Fibroblast of the aortic adventitia (primary cell): ENCODE measurements around the gene SCYL1. TPM values are rescaled to one million over a fixed set of nuclear protein-coding genes. Genes with fewer than 3 reads are reported as not detected.

Experiments used
- DNase-seq: peaks from one replicate; pipeline ENCODE4 v3.0.0-alpha.2; 2010; ENCODE audit warnings: low read depth
- H3K4me3 ChIP-seq: 2 replicates; pipeline ENCODE4 v1.5.1; 2011; ENCODE audit warnings: low read depth, mild to moderate bottlenecking, control low read depth, low read length, moderate library complexity
- total RNA-seq: library from RNA; depleted of rRNA; stranded (reverse); fragments of >200 nt; gene quantifications from 2 replicates; pipeline ENCODE4 v1.2.3, GENCODE V29; 2012; ENCODE audit warnings: low replicate concordance
- TF ChIP-seq, protein P1 (sequence below): IDR thresholded peaks from 2 replicates; pipeline ENCODE4 v1.5.1; 2011; ENCODE audit warnings: mild to moderate bottlenecking, low read length, control low read depth, inconsistent platforms; ENCODE audit not compliant: insufficient read depth

SCYL1 gene
- total RNA-seq, 1 donor, result 76.8 TPM

DNA sequence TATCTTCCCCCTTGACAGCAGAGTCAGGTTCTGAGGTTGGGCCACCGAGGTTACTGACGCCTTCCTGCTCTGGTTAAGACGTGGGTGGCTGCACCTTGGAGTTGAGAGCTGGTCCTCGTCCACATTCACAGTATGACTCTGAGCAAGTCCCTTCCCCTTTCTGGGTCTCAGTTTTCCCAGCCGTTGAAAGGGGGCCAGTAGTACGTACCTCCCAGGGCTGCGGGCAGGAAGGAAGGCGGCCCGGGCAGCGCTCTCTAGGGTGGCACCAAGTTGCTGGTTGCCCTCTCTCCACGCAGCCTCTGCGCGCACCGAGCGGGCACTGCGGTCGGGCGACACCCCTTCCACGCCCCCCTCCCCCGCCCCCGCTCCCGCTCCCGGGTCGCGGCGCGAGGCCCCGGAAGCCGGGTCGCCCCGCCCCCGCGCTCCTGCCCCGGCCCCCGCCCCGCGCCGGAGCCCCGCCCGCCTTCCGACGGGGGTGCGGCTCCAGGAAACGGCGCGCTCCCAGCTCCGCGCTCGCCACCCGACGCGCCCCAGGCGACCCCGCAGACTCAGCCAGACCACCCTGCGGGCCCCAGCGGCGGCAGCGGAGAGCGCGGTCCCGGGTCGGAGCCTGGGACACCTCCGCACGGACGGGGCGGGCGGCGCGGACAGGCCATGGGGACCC, 50.8 kb downstream of the SCYL1 start, which contains the start of gene EHBP1L1:
Gene EHBP1L1, plus strand, starts transcription at position 486 of the 664 bp plus-strand sequence. CDS start 250 bp downstream, outside the sequence.
- TF ChIP-seq, protein P1, sequence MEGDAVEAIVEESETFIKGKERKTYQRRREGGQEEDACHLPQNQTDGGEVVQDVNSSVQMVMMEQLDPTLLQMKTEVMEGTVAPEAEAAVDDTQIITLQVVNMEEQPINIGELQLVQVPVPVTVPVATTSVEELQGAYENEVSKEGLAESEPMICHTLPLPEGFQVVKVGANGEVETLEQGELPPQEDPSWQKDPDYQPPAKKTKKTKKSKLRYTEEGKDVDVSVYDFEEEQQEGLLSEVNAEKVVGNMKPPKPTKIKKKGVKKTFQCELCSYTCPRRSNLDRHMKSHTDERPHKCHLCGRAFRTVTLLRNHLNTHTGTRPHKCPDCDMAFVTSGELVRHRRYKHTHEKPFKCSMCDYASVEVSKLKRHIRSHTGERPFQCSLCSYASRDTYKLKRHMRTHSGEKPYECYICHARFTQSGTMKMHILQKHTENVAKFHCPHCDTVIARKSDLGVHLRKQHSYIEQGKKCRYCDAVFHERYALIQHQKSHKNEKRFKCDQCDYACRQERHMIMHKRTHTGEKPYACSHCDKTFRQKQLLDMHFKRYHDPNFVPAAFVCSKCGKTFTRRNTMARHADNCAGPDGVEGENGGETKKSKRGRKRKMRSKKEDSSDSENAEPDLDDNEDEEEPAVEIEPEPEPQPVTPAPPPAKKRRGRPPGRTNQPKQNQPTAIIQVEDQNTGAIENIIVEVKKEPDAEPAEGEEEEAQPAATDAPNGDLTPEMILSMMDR, result no peak
- peak within 1 kb of the TSS; percentile 81 for H3K4me3 ChIP-seq
- peak; percentile 54 for DNase-seq

DNA sequence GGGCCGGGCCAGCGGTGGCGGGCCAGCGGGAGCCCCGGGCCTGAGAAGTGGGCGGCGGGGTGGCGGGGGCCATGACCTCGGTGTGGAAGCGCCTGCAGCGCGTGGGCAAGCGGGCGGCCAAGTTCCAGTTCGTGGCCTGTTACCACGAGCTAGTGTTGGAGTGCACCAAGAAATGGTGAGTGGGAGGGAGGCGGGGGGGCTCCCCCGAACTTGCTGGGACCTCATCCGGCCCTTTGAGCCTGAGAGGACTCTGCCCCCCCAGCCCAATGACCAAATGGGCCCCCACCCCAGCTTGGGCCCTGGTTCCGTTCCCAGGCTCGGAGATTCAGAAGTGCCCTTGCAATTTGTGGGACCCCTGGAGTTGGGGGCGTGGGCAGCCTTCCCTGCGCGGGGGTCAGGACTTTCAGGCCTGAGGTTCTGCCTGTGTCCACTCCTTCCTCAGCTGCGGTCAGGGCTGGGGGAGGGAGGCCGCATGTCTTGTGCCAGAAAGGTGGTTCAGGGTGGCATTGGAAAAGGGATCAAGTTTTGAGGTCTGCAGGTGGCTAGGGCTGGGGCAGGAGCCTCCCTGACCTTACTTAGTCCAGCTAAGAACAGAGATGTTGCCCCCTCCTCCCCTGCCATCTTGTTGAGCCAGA, 51.5 kb downstream of the SCYL1 start:
- peak overlapping the region; percentile 81 for H3K4me3 ChIP-seq
- DNase-seq, result no peak
- TF ChIP-seq, protein P1, result no peak

DNA sequence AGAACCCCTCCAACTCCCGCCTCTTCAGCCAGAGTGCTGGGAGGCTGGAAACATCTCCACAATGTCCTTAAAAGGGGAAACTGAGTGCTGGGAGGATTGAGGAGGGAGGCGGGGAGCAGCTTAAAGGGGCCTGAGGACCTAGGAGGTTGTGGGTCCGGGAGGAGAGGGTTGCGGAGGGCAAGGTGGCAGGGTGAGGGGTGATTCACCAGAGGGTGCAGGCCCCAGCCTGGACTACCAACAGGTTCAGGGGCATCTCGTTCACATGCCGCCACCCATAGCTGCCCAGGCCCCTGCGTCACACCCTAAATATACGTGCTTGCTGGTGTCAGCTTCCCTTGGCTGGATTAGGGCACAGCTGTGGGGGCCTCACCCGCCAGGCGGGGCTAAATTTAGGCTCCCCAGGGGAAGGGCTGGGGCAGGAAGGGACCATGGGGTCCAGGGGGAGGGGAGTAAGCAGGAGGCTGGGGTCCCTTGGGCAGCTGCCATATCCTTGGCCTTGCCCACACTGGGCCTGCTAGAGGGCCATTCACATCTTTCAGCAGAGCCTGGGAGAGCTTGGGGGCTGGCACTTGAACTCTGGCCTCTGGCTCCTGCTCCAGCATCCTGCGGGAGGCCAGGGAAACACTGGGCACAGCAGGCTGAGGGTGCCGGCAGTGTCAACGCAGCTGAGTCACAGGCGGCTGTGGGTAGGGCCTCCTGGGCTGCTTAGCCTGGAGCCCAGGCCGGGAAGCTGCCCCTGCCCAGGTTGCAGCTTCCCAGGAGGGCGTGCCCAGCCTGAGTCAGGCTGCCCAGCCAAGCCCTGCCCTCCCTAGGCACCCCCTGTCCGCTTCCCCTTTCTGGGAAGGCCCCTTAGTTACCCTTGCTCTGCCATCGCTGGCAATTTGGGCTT, 52.2 kb downstream of the SCYL1 start:
- TF ChIP-seq, protein P1, result no peak
- peak; percentile 59 for DNase-seq
- peak overlapping the region; percentile 81 for H3K4me3 ChIP-seq

DNA sequence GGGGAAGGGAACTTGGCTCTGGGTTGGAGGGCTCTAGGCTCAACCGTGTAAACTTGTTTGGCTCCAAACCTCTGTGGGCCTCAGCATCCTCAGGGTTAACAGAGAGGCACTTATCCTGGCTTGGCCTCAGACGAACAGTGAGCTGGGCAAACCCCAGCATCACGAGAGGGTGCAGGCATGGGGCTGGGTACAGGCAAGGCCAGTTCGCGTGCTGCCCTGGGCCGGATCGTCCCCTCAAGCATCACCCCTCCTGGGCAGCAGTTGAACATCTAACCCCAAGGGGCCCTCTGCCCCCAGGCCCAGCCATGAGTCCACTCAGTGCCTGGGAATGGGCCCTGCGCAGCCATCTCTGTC, 52.9 kb downstream of the SCYL1 start:
- peak overlapping the region; percentile 81 for H3K4me3 ChIP-seq
- TF ChIP-seq, protein P1, result no peak
- no peak for DNase-seq

DNA sequence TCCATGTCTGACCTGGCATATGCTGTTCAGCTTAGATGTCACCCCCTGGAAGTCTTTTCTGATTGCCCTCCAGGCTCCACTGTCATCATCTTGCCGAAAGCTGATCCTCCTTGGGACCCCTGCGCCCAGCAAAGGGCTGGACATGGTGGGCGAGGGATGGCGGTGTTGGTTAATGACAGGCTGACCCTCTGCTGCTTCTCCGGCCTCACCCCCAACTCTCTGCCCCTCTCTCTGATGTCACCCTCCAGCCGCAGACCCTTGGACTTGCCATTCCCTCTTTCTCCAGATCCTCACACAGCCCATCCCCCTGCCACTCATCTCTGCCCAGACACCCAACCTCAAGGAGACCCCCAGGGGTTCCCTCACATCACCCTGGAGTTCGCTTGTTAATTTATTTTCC, 53.3 kb downstream of the SCYL1 start:
- DNase-seq, result no peak
- peak overlapping the region; percentile 81 for H3K4me3 ChIP-seq
- TF ChIP-seq, protein P1, result no peak

DNA sequence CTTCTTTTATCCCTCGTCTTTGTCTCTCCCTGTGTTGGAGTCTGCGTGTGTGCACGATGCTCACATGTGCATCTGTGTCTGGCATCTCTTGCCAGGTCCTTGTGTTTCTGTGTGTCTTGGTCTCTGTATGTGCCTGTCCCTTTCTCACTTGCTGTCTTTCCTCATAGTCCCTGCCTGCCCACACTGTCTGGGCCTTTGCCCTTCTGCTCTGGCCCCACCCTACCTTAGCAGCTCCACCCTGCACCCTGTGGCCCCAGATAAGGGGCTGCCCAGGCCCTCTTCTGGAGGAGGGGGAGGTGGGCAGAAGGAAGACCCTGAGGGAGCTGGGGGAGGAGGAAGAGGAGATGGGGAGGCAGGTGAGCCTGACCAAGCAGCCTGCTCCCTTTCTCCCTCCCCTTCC, 53.8 kb downstream of the SCYL1 start:
- no peak for DNase-seq
- H3K4me3 ChIP-seq, result no peak overlapping the region
- TF ChIP-seq, protein P1, result no peak
